Thoracic aorta (tissue), 2 donors: Measurements from ENCODE around the gene TENT5A. TPM values are rescaled to one million over a fixed set of nuclear protein-coding genes. Genes with fewer than 3 reads are reported as not detected.

Experiments
- ATAC-seq: fragments of 150-250 bp; one replicate; pipeline ENCODE4 v1.8.0; 2017; ENCODE audit warnings: low read depth; ENCODE audit not compliant: insufficient number of reproducible peaks, low FRiP score
- DNase-seq: peaks from one replicate; pipeline ENCODE4 v3.0.0-alpha.2; 2020; ENCODE audit warnings: low spot score
- H3K27ac ChIP-seq, 2 donors: fragments of 200-600 bp; sonication (generic); 1 replicate in 1 of 2; 2 replicates in 1 of 2; pipeline ENCODE4 v1.5.1; 2016; ENCODE audit warnings: mild to moderate bottlenecking in 2 of 2, moderate library complexity in 2 of 2
- H3K27me3 ChIP-seq: fragments of 200-600 bp; sonication (generic); replicated peaks from 2 replicates; pipeline ENCODE4 v1.6.0; 2016; ENCODE audit warnings: mild to moderate bottlenecking; ENCODE audit not compliant: insufficient read depth
- H3K36me3 ChIP-seq: fragments of 200-600 bp; sonication (generic); one replicate; pipeline ENCODE4 v1.5.1; 2016
- H3K4me1 ChIP-seq, 2 donors: fragments of 200-600 bp; sonication (generic); 1 replicate in 1 of 2; 2 replicates in 1 of 2; pipeline versions ENCODE4 v1.5.1 to v1.6.0; 2016; ENCODE audit warnings: low read depth in 2 of 2, mild to moderate bottlenecking in 1 of 2; ENCODE audit not compliant: control insufficient read depth in 1 of 2
- H3K4me3 ChIP-seq: fragments of 200-600 bp; sonication (generic); 2 replicates; pipeline ENCODE4 v1.5.1; 2016; ENCODE audit warnings: mild to moderate bottlenecking
- H3K9me3 ChIP-seq: fragments of 200-600 bp; sonication (generic); 2 replicates; pipeline ENCODE4 v1.5.1; 2016
- CTCF ChIP-seq: fragments of 200-600 bp; sonication (generic); IDR thresholded peaks from one replicate; pipeline ENCODE4 v1.5.1; 2019; ENCODE audit warnings: antibody characterized with exemption
- total RNA-seq, 2 donors: library from RNA; depleted of rRNA; stranded (reverse); fragments of >200 nt; gene quantifications; one replicate each; pipeline versions ENCODE4 v1.1.0 to v1.2.3, GENCODE V29; 2016

TENT5A gene
- total RNA-seq, 2 donors from 2014 or later, result 40.5 to 53.2 TPM

- no peak for TF ChIP-seq CTCF
- H3K4me1 ChIP-seq, result peaks cover 12 to 22% of the 10 kb centered on the region in 2 donors
- ATAC-seq, result no peak
- no peaks in the 10 kb centered on the region for H3K27me3 ChIP-seq
- H3K27ac ChIP-seq, result no peak overlapping the region
- no peaks in the 10 kb centered on the region for H3K9me3 ChIP-seq
- DNase-seq, result no peak
- H3K4me3 ChIP-seq, result no peak overlapping the region
- no peaks in the 10 kb centered on the region for H3K36me3 ChIP-seq
Observed at GRCh38 chr6:81696524-81696923, 56.0 kb downstream of the TENT5A start.
